CMK (cell line): ENCODE results near the gene EXOC6.

Experiments
- DNase-seq: peaks from one replicate; pipeline ENCODE4 v3.0.0-alpha.2; 2010; ENCODE audit warnings: low read depth

Gene EXOC6

DNA sequence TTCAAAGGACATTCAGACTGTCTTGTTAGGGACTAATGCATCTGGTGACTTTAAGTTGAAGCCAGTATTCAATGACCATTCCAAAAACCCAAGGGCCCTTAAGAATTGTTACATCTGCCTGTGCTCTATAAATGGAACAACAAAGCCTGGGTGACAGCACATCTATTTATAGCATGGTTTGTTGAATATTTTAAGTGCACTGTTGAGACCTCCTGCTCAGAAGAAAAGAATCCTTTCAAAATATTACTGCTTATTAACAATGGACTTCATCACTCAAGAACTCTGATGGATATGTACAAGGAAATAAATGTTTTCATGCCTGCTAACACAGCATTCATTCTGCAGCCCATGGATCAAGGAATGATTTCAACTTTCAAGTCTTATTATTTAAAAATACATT lies 179.2 kb downstream of the EXOC6 start:
- no peak for DNase-seq

GRCh38 chr10:93028883-93029282 lies 180.6 kb downstream of the EXOC6 start:
- no peak for DNase-seq

GRCh38 chr10:93030409-93030808 lies 182.1 kb downstream of the EXOC6 start:
- no peak for DNase-seq

GRCh38 chr10:93032105-93032808 lies 183.9 kb downstream of the EXOC6 start:
- DNase-seq: no peak

DNA sequence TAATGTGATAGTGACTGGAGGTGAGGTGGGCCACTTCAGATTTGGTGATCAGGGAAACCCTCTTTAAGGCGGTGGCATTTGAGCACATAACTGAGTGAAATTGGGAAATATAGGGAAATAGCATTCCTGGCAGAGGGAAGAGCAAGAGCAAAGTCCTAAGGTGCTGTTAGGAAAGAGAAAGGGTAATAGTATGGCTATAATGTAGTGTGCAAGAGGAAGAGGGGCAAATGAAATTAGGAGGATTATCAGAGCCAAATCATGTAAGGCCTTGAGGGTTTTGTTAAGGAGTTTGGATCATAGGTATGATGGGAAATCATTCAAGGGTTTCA lies 184.5 kb downstream of the EXOC6 start:
- no peak for DNase-seq

GRCh38 chr10:93034426-93034825 lies 186.1 kb downstream of the EXOC6 start:
- no peak for DNase-seq

- DNase-seq: no peak
Measured at GRCh38 chr10:93039110-93039509, 190.8 kb downstream of the EXOC6 start.

DNA sequence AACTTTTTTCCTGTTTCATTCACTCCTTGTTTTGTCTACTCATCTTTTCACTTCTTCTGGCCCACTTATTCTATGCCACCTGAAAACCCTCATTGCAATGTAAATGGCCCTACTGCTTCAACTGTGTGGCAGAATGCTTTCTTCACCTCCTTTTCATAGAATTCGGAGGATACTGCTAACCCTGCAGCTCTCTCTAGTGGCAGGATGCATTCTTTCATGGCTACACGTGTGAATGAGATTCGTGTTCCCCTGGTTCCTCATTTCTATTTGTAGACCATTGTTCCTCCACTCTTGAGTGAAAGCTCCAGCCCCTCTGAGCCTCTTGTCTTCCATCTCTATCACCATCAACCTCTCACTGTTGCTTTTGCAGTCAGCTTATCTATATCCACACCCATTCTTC lies 191.4 kb downstream of the EXOC6 start:
- no peak for DNase-seq

DNA sequence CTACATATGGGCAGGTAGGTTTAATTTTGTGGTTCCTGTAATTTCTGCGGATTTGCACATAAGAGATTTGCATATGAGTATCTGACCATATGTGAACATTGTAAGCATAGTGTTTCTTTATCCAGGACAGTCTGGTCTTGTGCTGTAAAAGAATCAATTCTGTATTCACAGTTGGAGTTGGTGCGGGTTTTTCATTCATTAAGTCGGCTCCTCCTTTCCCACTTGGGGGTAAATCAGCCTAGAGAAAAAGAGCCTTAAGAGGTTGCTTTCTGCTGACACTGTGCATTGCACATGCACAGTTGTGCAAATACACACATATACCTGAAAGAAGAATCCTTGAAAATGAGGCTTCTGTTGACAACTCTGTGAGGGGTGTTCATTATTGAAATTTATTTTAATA lies 206.2 kb downstream of the EXOC6 start:
- no peak for DNase-seq

DNA sequence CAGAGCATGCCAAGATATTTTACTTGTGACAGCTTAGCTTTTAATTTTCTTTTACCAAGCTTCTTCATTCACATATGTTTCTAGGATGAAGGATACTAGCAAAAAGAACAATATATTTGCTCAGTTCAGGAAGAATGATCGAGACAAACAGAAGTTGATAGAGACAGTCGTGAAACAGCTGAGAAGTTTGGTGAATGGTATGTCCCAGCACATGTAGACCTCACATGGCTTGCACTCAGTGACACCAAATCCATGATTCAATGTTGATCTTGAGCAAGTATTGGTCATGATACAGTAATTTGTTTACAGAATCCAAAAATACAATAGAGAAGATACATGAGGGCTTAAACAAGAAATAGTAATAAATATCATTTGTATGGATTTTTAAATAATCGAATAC lies 209.8 kb downstream of the EXOC6 start:
- no peak for DNase-seq

- no peak for DNase-seq
Measured at GRCh38 chr10:93059975-93060886, 211.9 kb downstream of the EXOC6 start, which contains the start of gene CYP26C1. CYP26C1 (plus strand) TSS chr10:93060798; CDS start chr10:93061264, 466 bp downstream.

DNA sequence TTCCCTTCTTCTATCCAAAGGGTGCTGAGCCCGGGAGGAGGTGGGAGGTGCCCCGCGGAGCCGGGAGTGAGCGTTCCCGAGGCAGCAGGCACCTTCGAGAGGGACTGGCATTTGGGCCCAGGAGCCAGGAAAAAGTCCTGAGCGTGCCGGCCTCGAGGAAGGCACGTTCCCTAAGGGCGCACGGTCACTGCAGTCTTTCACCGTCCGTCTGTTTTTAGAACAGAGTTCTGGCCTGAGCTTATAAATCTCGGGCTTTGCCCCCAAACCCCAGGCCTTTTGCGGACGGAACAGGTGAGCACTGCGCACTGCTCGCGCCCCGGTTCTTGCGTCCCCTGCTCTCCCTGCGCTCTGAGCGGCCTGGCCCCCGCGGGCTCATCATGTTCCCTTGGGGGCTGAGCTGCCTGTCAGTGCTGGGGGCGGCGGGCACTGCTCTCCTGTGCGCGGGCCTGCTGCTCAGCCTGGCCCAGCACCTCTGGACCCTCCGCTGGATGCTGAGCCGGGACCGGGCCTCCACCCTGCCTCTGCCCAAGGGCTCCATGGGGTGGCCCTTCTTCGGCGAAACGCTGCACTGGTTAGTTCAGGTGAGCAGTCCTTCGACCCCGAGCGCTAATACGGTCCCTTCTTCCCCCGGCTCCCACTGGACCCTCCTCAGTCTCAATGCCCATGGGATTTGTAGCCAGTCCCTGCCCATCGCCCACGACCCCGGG lies 212.7 kb downstream of the EXOC6 start:
- no peak for DNase-seq

- no peak for DNase-seq
Measured at GRCh38 chr10:93061594-93062513, 213.5 kb downstream of the EXOC6 start.

GRCh38 chr10:93062514-93063143 lies 214.3 kb downstream of the EXOC6 start:
- DNase-seq: no peak

- no peak for DNase-seq
Measured at GRCh38 chr10:93063144-93063976, 215.0 kb downstream of the EXOC6 start.

- DNase-seq: no peak
Measured at GRCh38 chr10:93063977-93064660, 215.8 kb downstream of the EXOC6 start.

GRCh38 chr10:93064874-93065660 lies 216.7 kb downstream of the EXOC6 start:
- no peak for DNase-seq

DNA sequence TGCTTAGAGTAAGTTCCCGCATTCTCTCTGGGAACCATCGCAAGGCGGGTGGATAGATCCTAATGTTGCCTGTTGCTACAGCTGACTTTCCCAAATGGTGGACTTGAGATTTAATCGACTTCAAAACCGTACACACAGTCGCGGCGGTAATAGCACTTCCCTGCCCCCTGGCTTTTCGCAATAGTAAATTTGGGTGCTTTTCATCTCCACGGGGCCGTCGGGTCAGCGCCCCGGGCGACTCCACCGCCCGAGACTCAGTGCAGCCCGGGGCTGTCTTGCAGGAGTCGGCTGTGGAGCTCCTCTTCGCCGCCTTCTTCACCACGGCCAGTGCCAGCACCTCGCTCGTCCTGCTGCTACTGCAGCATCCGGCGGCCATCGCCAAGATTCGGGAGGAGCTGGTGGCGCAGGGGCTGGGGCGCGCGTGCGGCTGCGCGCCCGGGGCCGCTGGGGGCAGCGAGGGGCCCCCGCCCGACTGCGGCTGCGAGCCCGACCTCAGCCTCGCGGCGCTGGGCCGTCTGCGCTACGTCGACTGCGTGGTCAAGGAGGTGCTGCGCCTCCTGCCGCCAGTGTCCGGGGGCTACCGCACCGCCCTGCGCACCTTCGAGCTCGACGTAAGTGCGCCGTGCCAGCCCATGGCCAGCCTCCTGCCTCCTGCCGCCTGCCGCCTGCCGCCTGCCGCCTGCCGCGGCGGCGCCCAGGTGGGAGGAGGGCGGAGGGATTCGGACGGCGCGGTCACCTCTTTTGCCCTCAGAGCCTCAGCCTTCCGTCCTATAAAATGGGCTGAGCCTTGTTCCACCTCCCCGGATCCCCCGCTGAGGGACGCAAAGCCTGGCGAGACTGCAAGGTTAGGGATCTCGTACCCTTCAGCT lies 217.6 kb downstream of the EXOC6 start:
- DNase-seq: no peak
